ENCODE data around the gene PCSK9.

DNA sequence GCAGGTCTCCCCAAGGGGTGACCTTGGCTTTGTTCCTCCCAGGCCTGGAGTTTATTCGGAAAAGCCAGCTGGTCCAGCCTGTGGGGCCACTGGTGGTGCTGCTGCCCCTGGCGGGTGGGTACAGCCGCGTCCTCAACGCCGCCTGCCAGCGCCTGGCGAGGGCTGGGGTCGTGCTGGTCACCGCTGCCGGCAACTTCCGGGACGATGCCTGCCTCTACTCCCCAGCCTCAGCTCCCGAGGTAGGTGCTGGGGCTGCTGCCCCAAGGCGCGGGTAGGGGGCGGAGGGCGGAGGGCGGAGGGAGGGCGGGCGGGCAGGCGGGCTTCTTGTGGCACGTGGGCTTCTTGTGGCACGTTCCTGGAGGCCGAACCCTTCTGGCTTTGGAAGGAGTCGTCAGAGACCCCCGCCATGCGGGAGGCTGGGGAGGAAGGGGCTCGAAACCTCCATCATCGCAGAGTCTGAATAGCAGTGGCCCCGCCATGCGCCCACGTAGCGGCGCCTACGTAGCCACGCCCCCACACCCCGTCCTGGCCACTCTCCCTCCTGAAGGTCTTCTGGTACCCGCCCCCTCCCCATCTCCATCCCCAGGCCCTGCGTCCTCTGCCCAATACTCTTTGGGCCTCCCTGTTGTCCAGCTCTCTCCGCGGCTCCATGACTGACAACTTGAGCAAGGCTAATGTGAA is 16.7 kb downstream of the PCSK9 start:
- no peak for TF ChIP-seq MAZ (IDR thresholded peaks at IDR 0.05; ENCODE audit: borderline replicate concordance, low read depth, low read length)
- no peak for TF ChIP-seq MAZ (CRISPR knock-in tag; IDR thresholded peaks at IDR 0.05; ENCODE audit: low read depth)
- no peak for TF ChIP-seq TCF12 (IDR thresholded peaks at IDR 0.05)
- no peak for TF ChIP-seq TCF12 (CRISPR knock-in tag; IDR thresholded peaks at IDR 0.05)
- TF ChIP-seq ZNF749 (CRISPR knock-in tag; IDR thresholded peaks at IDR 0.05; ENCODE audit: borderline replicate concordance), result no peak
- TF ChIP-seq ZNF704 (CRISPR knock-in tag; IDR thresholded peaks at IDR 0.05; ENCODE audit: borderline replicate concordance), result no peak
- TF ChIP-seq NR3C1 (CRISPR knock-in tag; IDR thresholded peaks at IDR 0.05), result no peak
- no peak for TF ChIP-seq ZNF614 (CRISPR knock-in tag; IDR thresholded peaks at IDR 0.05; ENCODE audit: borderline replicate concordance)
- TF ChIP-seq TCF7 (IDR thresholded peaks at IDR 0.05; ENCODE audit: low read depth), result no peak
- TF ChIP-seq PHF5A (CRISPR knock-in tag; IDR thresholded peaks at IDR 0.05; ENCODE audit: low read depth, unreplicated experiment), result no peak
- no peak for TF ChIP-seq TCF7L2 (IDR thresholded peaks at IDR 0.05; ENCODE audit: low read depth, low read length)
- TF ChIP-seq SUZ12 (IDR thresholded peaks at IDR 0.05; ENCODE audit: low read depth, low read length), result no peak
- no peak for TF ChIP-seq FOSL1 (CRISPR knock-in tag; IDR thresholded peaks at IDR 0.05; ENCODE audit: borderline replicate concordance)
